GM12878 (cell line): ENCODE data around the gene TFCP2. TPM values are rescaled to one million over a fixed set of nuclear protein-coding genes. Genes with fewer than 3 reads are reported as not detected.

Experiments
- ATAC-seq: fragments of 200-7000 bp; cut with Tn5 transposase; 3 replicates; pipeline ENCODE4 v1.9.1; 2020; ENCODE audit warnings: mild to moderate bottlenecking, moderate library complexity
- BruUV-seq: library from RNA; stranded (reverse); fragments of 400-500 nt; replicated peaks from 2 replicates; lab custom pipeline; 2021; lab: Mats Ljungman, UMichigan
- CTCF ChIA-PET: fragments of 300-600 bp; sonication (Branson Sonifier 250); formaldehyde crosslinking; extraction: SDS; loops from one replicate; lab custom pipeline; 2021; ENCODE audit warnings: inconsistent platforms; lab: Yijun Ruan, JAX
- POLR2A ChIA-PET: fragments of 350-600 bp; formaldehyde crosslinking; extraction: SDS; loops from one replicate; lab custom pipeline; 2021; ENCODE audit warnings: inconsistent platforms; lab: Charles Lee
- RAD21 ChIA-PET: fragments of 300-600 bp; sonication (Branson Sonifier 250); formaldehyde crosslinking; loops from one replicate; lab custom pipeline; 2023; ENCODE audit warnings: antibody characterized with exemption; ENCODE audit not compliant: unreplicated experiment; lab: Charles Lee
- SMC1A ChIA-PET: fragments of 300-600 bp; sonication (Branson Sonifier 250); formaldehyde crosslinking; loops from one replicate; lab custom pipeline; 2023; ENCODE audit not compliant: unreplicated experiment, uncharacterized antibody; lab: Charles Lee
- DNase-seq: peaks from one replicate; pipeline ENCODE4 v3.0.0-alpha.2; 2011; ENCODE audit warnings: low read depth, low spot score
- FAIRE-seq: peaks from 3 replicates; lab custom pipeline; 2011; peaks lifted over from hg19 to GRCh38; lab: Jason Lieb, UNC
- H2AFZ ChIP-seq: 2 replicates; pipeline ENCODE4 v1.6.0; 2011; ENCODE audit warnings: low read depth, low read length, control low read depth; ENCODE audit not compliant: control insufficient read depth
- H3K27ac ChIP-seq: 2 replicates; pipeline ENCODE4 v1.5.1; 2011; ENCODE audit warnings: control low read depth; ENCODE audit not compliant: control insufficient read depth, insufficient read depth
- H3K27me3 ChIP-seq, 2 experiments: replicated peaks in 1 of 2; 2 replicates each; pipeline versions ENCODE4 v1.6.0 to v1.6.1; 2011; ENCODE audit warnings: low read length in 1 of 2; ENCODE audit not compliant: control insufficient read depth in 2 of 2, insufficient read depth in 2 of 2
- H3K36me3 ChIP-seq, 2 experiments: 2 replicates each; pipeline ENCODE4 v1.5.1; 2011; ENCODE audit warnings: low read length in 1 of 2; ENCODE audit not compliant: control insufficient read depth in 2 of 2, insufficient read depth in 2 of 2
- H3K4me1 ChIP-seq: 2 replicates; pipeline ENCODE4 v1.6.1; 2011; ENCODE audit warnings: mild to moderate bottlenecking, low read length, moderate library complexity, mixed read lengths; ENCODE audit not compliant: control insufficient read depth, insufficient read depth
- H3K4me2 ChIP-seq: 2 replicates; pipeline ENCODE4 v1.6.0; 2011; ENCODE audit warnings: control low read depth; ENCODE audit not compliant: control insufficient read depth, insufficient read depth
- H3K4me3 ChIP-seq: fragments of 200-600 bp; sonication (generic); 2 replicates; pipeline ENCODE4 v1.5.1; 2016
- H3K79me2 ChIP-seq: 2 replicates; pipeline ENCODE4 v1.6.0; 2011; ENCODE audit warnings: low read length; ENCODE audit not compliant: control insufficient read depth, insufficient read depth
- H3K9ac ChIP-seq: 2 replicates; pipeline ENCODE4 v1.8.0; 2011; ENCODE audit warnings: low read length, control low read depth, mixed read lengths; ENCODE audit not compliant: control insufficient read depth, insufficient read depth
- H3K9me3 ChIP-seq: replicated peaks from 3 replicates; pipeline ENCODE4 v1.5.1; 2011; ENCODE audit warnings: mild to moderate bottlenecking, low read length; ENCODE audit not compliant: control insufficient read depth, insufficient read depth
- H4K20me1 ChIP-seq: 2 replicates; pipeline ENCODE4 v1.6.0; 2011; ENCODE audit not compliant: control insufficient read depth, insufficient read depth
- CREB1 ChIP-seq: IDR thresholded peaks from 2 replicates; pipeline ENCODE4 v1.6.1; 2012; ENCODE audit warnings: low read depth, mild to moderate bottlenecking, inconsistent platforms
- HCFC1 ChIP-seq: fragments of 150-350 bp; IDR thresholded peaks from 2 replicates; pipeline ENCODE4 v1.6.1; 2014; ENCODE audit warnings: low read length
- ZNF622 ChIP-seq: fragments of 450-650 bp; IDR thresholded peaks from 2 replicates; pipeline ENCODE4 v1.6.1; 2017; ENCODE audit warnings: mild to moderate bottlenecking, inconsistent platforms
- WGBS: methylation state at CpG from one replicate; pipeline ENCODE4 v1.1.6; 2016; ENCODE audit warnings: low lambda C conversion rate; ENCODE audit not compliant: insufficient replicate concordance, insufficient coverage; ENCODE audit errors: missing lambda C conversion rate; 5-methylcytosine and 5-hydroxymethylcytosine counted together
- in situ Hi-C: fragments of 300-500 bp; cut with MboI; formaldehyde crosslinking; loops from 9 replicates; pipeline ENCODE4 v1.14.3; 2018; ENCODE audit warnings: mixed read lengths
- intact Hi-C: fragments of 100-400 bp; cut with micrococcal nuclease; formaldehyde crosslinking; loops from one replicate; pipeline ENCODE4 v1.14.2; 2022; ENCODE audit not compliant: unreplicated experiment
- polyA plus RNA-seq, 11 experiments: library from polyadenylated mRNA; depleted of rRNA in 4 of 11; unstranded in 6 of 11; stranded (reverse) in 5 of 11; fragments of >200 nt; fragmentation: Nextera tagmentation in 4 of 11; fragmentation: Illumina TruSeq in 1 of 11; extraction: Ambion mirVana in 4 of 11; extraction: Trizol in 1 of 11; gene quantifications; 1 replicate in 1 of 11; 2 replicates in 10 of 11; pipeline versions ENCODE4 v1.2.1 to v1.2.3, GENCODE V29; 2011 to 2016; ENCODE audit warnings: inconsistent platforms in 2 of 11, missing spikeins in 2 of 11, low read depth in 1 of 11
- total RNA-seq, 4 experiments: library from RNA; depleted of rRNA in 3 of 4; stranded (reverse); fragments of >200 nt in 3 of 4; fragmentation: Illumina TruSeq in 1 of 4; extraction: Trizol in 1 of 4; gene quantifications; 2 replicates each; pipeline versions ENCODE4 v1.2.1 to v1.2.3, GENCODE V29; 2013 to 2021
- TF ChIP-seq, protein P1 (sequence below): fragments of 450-650 bp; IDR thresholded peaks from 2 replicates; pipeline ENCODE4 v1.6.1; 2017; ENCODE audit warnings: mild to moderate bottlenecking, moderate library complexity

The TFCP2 gene
- total and polyA plus RNA-seq, 10 of the 15 experiments (the other 5 are each of a cell fraction or from before 2014, with no cell fraction given) = 5.8 to 29.7 (median 14.2) TPM

DNA sequence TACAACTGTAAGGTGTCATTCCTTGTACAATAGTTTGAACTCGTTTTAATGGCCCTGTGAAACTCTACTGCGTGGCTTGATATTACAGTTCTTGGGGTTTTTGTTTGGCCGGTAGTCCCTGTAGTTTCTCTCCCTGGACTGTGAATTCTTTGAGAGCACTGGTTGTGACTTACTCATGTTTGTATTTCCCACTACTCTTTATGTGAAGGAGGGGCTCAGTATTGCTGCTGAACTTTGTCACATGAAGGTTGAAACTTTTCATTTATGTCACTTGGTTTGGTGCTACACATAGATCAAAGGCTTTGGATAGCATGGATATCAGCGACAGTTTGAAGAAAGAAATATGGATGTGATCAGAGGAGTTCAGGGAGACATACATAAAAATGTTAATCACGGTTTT, 46.4 kb upstream of the TFCP2 start:
- SMC1A ChIA-PET = interaction anchor here (1.2 to 1.7 kb wide), 4 partner anchors 8 to 42 kb away, joined by 3 to 8 read pairs (median 5); partner anchors contain the start of gene DAZAP2
- Histone ChIP-seq H3K4me3 (0 out of 2 replicates have a peak overlapping the region, but pooled peaks have one; percentile 27), H2AFZ (no peak overlapping the region; the same call in 1 of the 2 replicates), H4K20me1 (no peaks in the 10 kb centered on the region), H3K4me2 (peak overlapping the region; percentile 57), H3K79me2 (no peaks in the 10 kb centered on the region; the same call in 1 of the 2 replicates), H3K36me3 (no peaks in the 10 kb centered on the region), H3K9me3 (no peaks in the 10 kb centered on the region), H3K9ac (no peak overlapping the region), H3K27me3 (no peaks in the 10 kb centered on the region), H3K4me1 (peaks cover 4% of the 10 kb centered on the region; the same call in 1 of the 2 replicates), H3K27ac (no peak overlapping the region)
- POLR2A ChIA-PET = interaction anchor here (1.3 to 2.8 kb wide), 2 partner anchors 19 to 121 kb away, joined by 5 to 16 read pairs; partner anchors contain the start of gene DAZAP2
- 78% methylated on average over 5 of the region's 5 CpGs for WGBS
- in situ Hi-C loops (no loop called here), intact Hi-C loops (no loop called here)
- CTCF ChIA-PET = interaction anchor here (1.1 to 2.0 kb wide), 3 partner anchors 11 to 394 kb away, joined by 4 to 10 read pairs (median 6); no protein-coding TSS in a partner anchor
- ATAC-seq (no peak), FAIRE-seq (no peak), DNase-seq (no peak)
- BruUV-seq = no TSS peak
- no peak for TF ChIP-seq HCFC1
- TF ChIP-seq CREB1 = no peak
- TF ChIP-seq, protein P1, sequence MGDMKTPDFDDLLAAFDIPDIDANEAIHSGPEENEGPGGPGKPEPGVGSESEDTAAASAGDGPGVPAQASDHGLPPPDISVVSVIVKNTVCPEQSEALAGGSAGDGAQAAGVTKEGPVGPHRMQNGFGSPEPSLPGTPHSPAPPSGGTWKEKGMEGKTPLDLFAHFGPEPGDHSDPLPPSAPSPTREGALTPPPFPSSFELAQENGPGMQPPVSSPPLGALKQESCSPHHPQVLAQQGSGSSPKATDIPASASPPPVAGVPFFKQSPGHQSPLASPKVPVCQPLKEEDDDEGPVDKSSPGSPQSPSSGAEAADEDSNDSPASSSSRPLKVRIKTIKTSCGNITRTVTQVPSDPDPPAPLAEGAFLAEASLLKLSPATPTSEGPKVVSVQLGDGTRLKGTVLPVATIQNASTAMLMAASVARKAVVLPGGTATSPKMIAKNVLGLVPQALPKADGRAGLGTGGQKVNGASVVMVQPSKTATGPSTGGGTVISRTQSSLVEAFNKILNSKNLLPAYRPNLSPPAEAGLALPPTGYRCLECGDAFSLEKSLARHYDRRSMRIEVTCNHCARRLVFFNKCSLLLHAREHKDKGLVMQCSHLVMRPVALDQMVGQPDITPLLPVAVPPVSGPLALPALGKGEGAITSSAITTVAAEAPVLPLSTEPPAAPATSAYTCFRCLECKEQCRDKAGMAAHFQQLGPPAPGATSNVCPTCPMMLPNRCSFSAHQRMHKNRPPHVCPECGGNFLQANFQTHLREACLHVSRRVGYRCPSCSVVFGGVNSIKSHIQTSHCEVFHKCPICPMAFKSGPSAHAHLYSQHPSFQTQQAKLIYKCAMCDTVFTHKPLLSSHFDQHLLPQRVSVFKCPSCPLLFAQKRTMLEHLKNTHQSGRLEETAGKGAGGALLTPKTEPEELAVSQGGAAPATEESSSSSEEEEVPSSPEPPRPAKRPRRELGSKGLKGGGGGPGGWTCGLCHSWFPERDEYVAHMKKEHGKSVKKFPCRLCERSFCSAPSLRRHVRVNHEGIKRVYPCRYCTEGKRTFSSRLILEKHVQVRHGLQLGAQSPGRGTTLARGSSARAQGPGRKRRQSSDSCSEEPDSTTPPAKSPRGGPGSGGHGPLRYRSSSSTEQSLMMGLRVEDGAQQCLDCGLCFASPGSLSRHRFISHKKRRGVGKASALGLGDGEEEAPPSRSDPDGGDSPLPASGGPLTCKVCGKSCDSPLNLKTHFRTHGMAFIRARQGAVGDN = no peak
- no peak for TF ChIP-seq ZNF622
- RAD21 ChIA-PET = no interaction called here
